ENCODE results near the gene FOXL2. TPM values are rescaled to one million over a fixed set of nuclear protein-coding genes. Genes with fewer than 3 reads are reported as not detected.

The FOXL2 gene
- polyA plus RNA-seq, 1 of the 3 experiments (the other 2 are of a cell fraction), result not detected

DNA sequence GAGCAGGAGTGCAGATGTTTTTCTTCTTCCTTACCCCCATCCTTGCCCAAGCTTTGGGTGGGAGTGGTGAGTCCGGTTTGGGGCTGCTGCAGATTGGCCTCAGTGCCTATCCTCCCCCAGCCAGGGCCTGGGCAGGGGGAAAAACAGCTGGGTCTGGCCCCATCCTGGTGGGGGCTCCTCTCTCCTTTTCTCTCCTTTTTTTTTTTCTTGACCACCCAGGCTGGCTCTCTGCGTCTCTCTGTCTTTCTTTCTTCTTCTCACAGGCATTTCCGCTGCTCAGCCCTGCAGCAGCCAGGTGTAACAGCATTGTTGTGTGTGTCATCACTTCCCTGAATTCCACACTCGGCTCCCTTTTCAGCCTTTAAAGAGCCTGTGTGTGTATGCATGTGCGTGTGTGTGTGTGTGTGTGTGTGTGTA lies 2.1 kb upstream of the FOXL2 start:
- WGBS (ENCODE audit: low lambda C conversion rate), result 56% methylated on average over 5 of the region's 5 CpGs
- H3K4me1 ChIP-seq (ENCODE audit: control insufficient read depth in 1 of 2, insufficient read depth in 2 of 2, low read depth in 1 of 2, low read length in 1 of 2), result peaks cover 0 to 7% of the 10 kb centered on the region in 2 experiments; a peak in 2 of 4 replicates
- H3K4me3 ChIP-seq (ENCODE audit: low read depth in 2 of 2, low read length in 1 of 2), result no peak overlapping the region
- TF ChIP-seq GABPA (IDR thresholded peaks at IDR 0.05; ENCODE audit: low read depth) (no peak), TAF1 (IDR thresholded peaks at IDR 0.05; ENCODE audit: borderline replicate concordance, low read depth, low read length) (no peak), USF2 (IDR thresholded peaks at IDR 0.05; ENCODE audit: borderline replicate concordance, low read depth, low read length) (no peak), TEAD4 (IDR thresholded peaks at IDR 0.05; ENCODE audit: borderline replicate concordance, insufficient read depth) (no peak)
- TF ChIP-seq, protein P1, sequence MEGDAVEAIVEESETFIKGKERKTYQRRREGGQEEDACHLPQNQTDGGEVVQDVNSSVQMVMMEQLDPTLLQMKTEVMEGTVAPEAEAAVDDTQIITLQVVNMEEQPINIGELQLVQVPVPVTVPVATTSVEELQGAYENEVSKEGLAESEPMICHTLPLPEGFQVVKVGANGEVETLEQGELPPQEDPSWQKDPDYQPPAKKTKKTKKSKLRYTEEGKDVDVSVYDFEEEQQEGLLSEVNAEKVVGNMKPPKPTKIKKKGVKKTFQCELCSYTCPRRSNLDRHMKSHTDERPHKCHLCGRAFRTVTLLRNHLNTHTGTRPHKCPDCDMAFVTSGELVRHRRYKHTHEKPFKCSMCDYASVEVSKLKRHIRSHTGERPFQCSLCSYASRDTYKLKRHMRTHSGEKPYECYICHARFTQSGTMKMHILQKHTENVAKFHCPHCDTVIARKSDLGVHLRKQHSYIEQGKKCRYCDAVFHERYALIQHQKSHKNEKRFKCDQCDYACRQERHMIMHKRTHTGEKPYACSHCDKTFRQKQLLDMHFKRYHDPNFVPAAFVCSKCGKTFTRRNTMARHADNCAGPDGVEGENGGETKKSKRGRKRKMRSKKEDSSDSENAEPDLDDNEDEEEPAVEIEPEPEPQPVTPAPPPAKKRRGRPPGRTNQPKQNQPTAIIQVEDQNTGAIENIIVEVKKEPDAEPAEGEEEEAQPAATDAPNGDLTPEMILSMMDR (IDR thresholded peaks at IDR 0.05), result no peak
- H3K27ac ChIP-seq (ENCODE audit: low read depth in 2 of 2, low read length in 1 of 2), result no peak overlapping the region
- no peaks in the 10 kb centered on the region for H3K79me2 ChIP-seq (ENCODE audit: insufficient read depth)
- peaks cover 8% of the 10 kb centered on the region for H4K20me1 ChIP-seq (ENCODE audit: insufficient read depth)
- H3K9ac ChIP-seq, result no peak overlapping the region
- H3F3A ChIP-seq (replicated peaks; ENCODE audit: insufficient read depth), result peaks cover 5% of the 10 kb centered on the region
- H3K4me2 ChIP-seq, result no peak overlapping the region
- no peak overlapping the region for H2AFZ ChIP-seq (ENCODE audit: low read depth)
- CTCF ChIA-PET, result interaction anchor here (0.7 to 11.9 kb wide), 4 partner anchors 13 to 381 kb away, joined by 3 to 100 read pairs (median 4); no protein-coding TSS in a partner anchor
- POLR2A ChIA-PET, result no interaction called here
- no peaks in the 10 kb centered on the region for H3K9me2 ChIP-seq
- no peak for DNase-seq
- peaks cover 83% of the 10 kb centered on the region for H3K27me3 ChIP-seq (ENCODE audit: insufficient read depth)
- no peaks in the 10 kb centered on the region for H3K36me3 ChIP-seq (replicated peaks in 1 of 2; ENCODE audit: control insufficient read depth in 1 of 2, insufficient read depth in 2 of 2, low read length in 1 of 2)
- no peaks in the 10 kb centered on the region for H3K9me3 ChIP-seq

GRCh38 chr3:138948371-138949001 lies 1.5 kb upstream of the FOXL2 start:
- H2AFZ ChIP-seq (ENCODE audit: low read depth), result no peak overlapping the region
- TF ChIP-seq EP300 (IDR thresholded peaks at IDR 0.05; ENCODE audit: borderline replicate concordance in 1 of 2, low read depth in 1 of 2, low read length in 1 of 2), result no peak
- no peak for TF ChIP-seq MEF2A (IDR thresholded peaks at IDR 0.05; ENCODE audit: borderline replicate concordance, low read depth)
- H3K9me2 ChIP-seq, result no peaks in the 10 kb centered on the region
- H3K9ac ChIP-seq, result no peak overlapping the region
- POLR2A ChIA-PET, result no interaction called here
- peaks cover 8% of the 10 kb centered on the region for H4K20me1 ChIP-seq (ENCODE audit: insufficient read depth)
- H3F3A ChIP-seq (replicated peaks; ENCODE audit: insufficient read depth), result peaks cover 5% of the 10 kb centered on the region
- H3K4me1 ChIP-seq (ENCODE audit: control insufficient read depth in 1 of 2, insufficient read depth in 2 of 2, low read depth in 1 of 2, low read length in 1 of 2), result peaks cover 0 to 7% of the 10 kb centered on the region in 2 experiments; a peak in 2 of 4 replicates
- no peak for DNase-seq
- H3K27me3 ChIP-seq (ENCODE audit: insufficient read depth), result peaks cover 88% of the 10 kb centered on the region
- no peak overlapping the region for H3K4me3 ChIP-seq (ENCODE audit: low read depth in 2 of 2, low read length in 1 of 2)
- no peak overlapping the region for H3K27ac ChIP-seq (ENCODE audit: low read depth in 2 of 2, low read length in 1 of 2)
- no peaks in the 10 kb centered on the region for H3K9me3 ChIP-seq
- CTCF ChIA-PET, result interaction anchor here (0.7 to 11.9 kb wide), 4 partner anchors 12 to 382 kb away, joined by 3 to 100 read pairs (median 4); no protein-coding TSS in a partner anchor
- no peak overlapping the region for H3K4me2 ChIP-seq
- H3K79me2 ChIP-seq (ENCODE audit: insufficient read depth), result no peaks in the 10 kb centered on the region
- 67% methylated on average over 2 of the region's 3 CpGs for WGBS (ENCODE audit: low lambda C conversion rate)
- no peaks in the 10 kb centered on the region for H3K36me3 ChIP-seq (replicated peaks in 1 of 2; ENCODE audit: control insufficient read depth in 1 of 2, insufficient read depth in 2 of 2, low read length in 1 of 2)
